WTC11 (cell line): Measurements from ENCODE around the gene HPX. TPM values are rescaled to one million over a fixed set of nuclear protein-coding genes. Genes with fewer than 3 reads are reported as not detected.
A peak's percentile ranks its signal among the peaks of the same experiment; 100 is the strongest.

Experiments used
- ATAC-seq: fragments of 200-7000 bp; cut with Tn5 transposase; 2 replicates; pipeline ENCODE4 v1.10.0; 2021; ENCODE audit warnings: mild to moderate bottlenecking, moderate library complexity
- CTCF ChIA-PET: fragments of 300-600 bp; sonication (Branson Sonifier 250); formaldehyde crosslinking; loops from one replicate; lab custom pipeline; 2021; ENCODE audit warnings: antibody characterized with exemption; lab: Charles Lee
- POLR2A ChIA-PET: fragments of 350-600 bp; sonication (Branson Sonifier 250); formaldehyde crosslinking; loops from one replicate; lab custom pipeline; 2021; ENCODE audit warnings: antibody characterized with exemption; lab: Charles Lee
- DNase-seq: peaks from one replicate; pipeline ENCODE4 v3.0.0; 2021; ENCODE audit warnings: low spot score
- H3K27ac Mint-ChIP-seq: 2 replicates; pipeline ENCODE4 v1.8.0; 2021; ENCODE audit warnings: mixed read lengths
- H3K27me3 Mint-ChIP-seq: 2 replicates; pipeline ENCODE4 v1.8.0; 2021; ENCODE audit warnings: low read depth, mild to moderate bottlenecking, moderate library complexity, mixed read lengths
- H3K36me3 Mint-ChIP-seq: 2 replicates; pipeline ENCODE4 v1.8.0; 2021; ENCODE audit warnings: mixed read lengths
- H3K4me1 Mint-ChIP-seq: 2 replicates; pipeline ENCODE4 v1.8.0; 2022; ENCODE audit warnings: mixed read lengths
- H3K4me3 Mint-ChIP-seq: 2 replicates; pipeline ENCODE4 v1.8.0; 2021; ENCODE audit warnings: mild to moderate bottlenecking, moderate library complexity, mixed read lengths
- H3K9me3 Mint-ChIP-seq: 2 replicates; pipeline ENCODE4 v1.8.0; 2021; ENCODE audit warnings: mixed read lengths
- AR ChIP-seq: fragments of 250-450 bp; sonication (Bioruptor Pico); IDR thresholded peaks from 2 replicates; pipeline ENCODE4 v1.9.0; 2021; ENCODE audit warnings: mild to moderate bottlenecking
- CBFB ChIP-seq: sonication (generic); formaldehyde crosslinking; IDR thresholded peaks from 2 replicates; pipeline ENCODE4 v1.8.1; 2022; ENCODE audit warnings: mild to moderate bottlenecking, low read depth, missing genetic modification reagents
- EMX1 ChIP-seq: fragments of 250-450 bp; sonication (Bioruptor Pico); IDR thresholded peaks from 2 replicates; pipeline ENCODE4 v1.8.0; 2021; ENCODE audit warnings: mild to moderate bottlenecking
- FOXK1 ChIP-seq: sonication (generic); formaldehyde crosslinking; IDR thresholded peaks from 2 replicates; pipeline ENCODE4 v1.8.0; 2022; ENCODE audit warnings: mild to moderate bottlenecking, moderate library complexity, missing genetic modification reagents
- GTF2I ChIP-seq: fragments of 250-450 bp; sonication (Bioruptor Pico); conservative IDR thresholded peaks from 2 replicates; pipeline ENCODE4 v1.4.0; 2021; ENCODE audit warnings: mild to moderate bottlenecking
- JUN ChIP-seq: sonication (generic); formaldehyde crosslinking; IDR thresholded peaks from 2 replicates; pipeline ENCODE4 v1.8.0; 2023; ENCODE audit warnings: mild to moderate bottlenecking, missing genetic modification reagents
- NFE2L1 ChIP-seq: sonication (generic); formaldehyde crosslinking; IDR thresholded peaks from 2 replicates; pipeline ENCODE4 v1.8.1; 2023; ENCODE audit warnings: missing genetic modification reagents
- NR1H2 ChIP-seq: sonication (generic); formaldehyde crosslinking; IDR thresholded peaks from 2 replicates; pipeline ENCODE4 v1.9.0; 2021; ENCODE audit warnings: mild to moderate bottlenecking, moderate library complexity, missing genetic modification reagents
- SP1 ChIP-seq: sonication (generic); formaldehyde crosslinking; conservative IDR thresholded peaks from 2 replicates; pipeline ENCODE4 v1.8.1; 2022; ENCODE audit warnings: missing genetic modification reagents
- ZNF425 ChIP-seq: fragments of 250-450 bp; sonication (Bioruptor Pico); conservative IDR thresholded peaks from 2 replicates; pipeline ENCODE4 v1.9.0; 2021; ENCODE audit warnings: mild to moderate bottlenecking
- total RNA-seq: library from RNA; stranded (reverse); gene quantifications from 3 replicates; pipeline ENCODE4 v1.2.3, GENCODE V29; 2021
- TF ChIP-seq, protein P1 (sequence below): fragments of 250-450 bp; sonication (Bioruptor Pico); IDR thresholded peaks from 2 replicates; pipeline ENCODE4 v1.9.0; 2021; ENCODE audit warnings: mild to moderate bottlenecking, borderline replicate concordance

The HPX gene
- total RNA-seq, 1 experiment from 2014 or later = 1.7 TPM

DNA sequence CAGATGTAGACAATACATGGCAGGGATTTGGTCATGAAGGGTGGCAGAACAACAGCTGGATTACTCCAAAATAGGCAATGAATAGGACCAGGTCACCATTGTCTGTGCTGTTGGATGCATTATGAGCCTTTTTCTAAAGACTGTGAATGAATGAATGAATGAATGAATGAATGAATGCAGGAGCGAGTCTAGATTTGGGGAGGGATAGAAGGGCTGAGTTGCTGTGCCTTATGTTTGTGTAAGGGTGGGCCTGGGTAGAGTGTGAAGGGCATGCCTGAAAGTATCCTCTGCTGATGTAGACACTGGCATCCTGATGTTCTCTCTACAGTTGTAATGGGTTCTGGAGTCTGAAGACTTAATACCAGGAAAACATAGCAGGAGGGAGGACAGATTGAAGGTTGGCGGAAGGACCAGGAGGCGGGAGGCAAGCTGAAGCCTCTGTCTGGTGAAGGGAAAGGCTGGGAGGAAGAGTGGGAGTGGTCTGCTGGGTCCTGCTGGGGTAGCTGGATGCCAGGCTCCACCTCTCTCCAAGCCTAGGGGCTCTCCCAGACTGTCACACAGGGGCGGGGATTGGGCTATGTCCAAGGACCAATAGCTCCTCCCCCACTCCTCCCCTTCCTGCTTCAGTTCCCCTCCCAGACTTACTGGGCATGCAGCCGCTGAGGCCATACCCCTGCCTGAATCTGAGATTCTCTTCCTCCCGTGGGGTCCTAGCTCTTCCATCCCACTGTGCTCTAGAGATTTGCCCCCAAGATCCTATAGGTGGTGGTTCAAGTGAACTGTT, 28.1 kb upstream of the HPX start:
- CTCF ChIA-PET = interaction anchor here (0.8 to 1.8 kb wide), 20 partner anchors 9 to 286 kb away, joined by 3 to 33 read pairs (median 4); partner anchors contain the start of genes APBB1, ARFIP2, MRPL17 and TIMM10B

GRCh38 chr11:6459099-6459450, 18.3 kb upstream of the HPX start:
- POLR2A ChIA-PET = interaction anchor here (0.6 kb wide), 1 partner anchor 12 kb away, joined by 3 read pairs; no protein-coding TSS in a partner anchor
- H3K4me3 Mint-ChIP-seq = no peak overlapping the region
- peaks cover 8% of the 10 kb centered on the region; the same call in 1 of the 2 replicates for H3K36me3 Mint-ChIP-seq
- no peaks in the 10 kb centered on the region for H3K27me3 Mint-ChIP-seq
- CTCF ChIA-PET = interaction anchor here (2.1 kb wide), 1 partner anchor 16 kb away, joined by 8 read pairs; no protein-coding TSS in a partner anchor
- no peaks in the 10 kb centered on the region for H3K9me3 Mint-ChIP-seq
- TF ChIP-seq EMX1 (no peak), AR (no peak), NR1H2 (no peak), SP1 (no peak), CBFB (CRISPR knock-in tag) (no peak), FOXK1 (CRISPR knock-in tag) (no peak)
- TF ChIP-seq, protein P1, sequence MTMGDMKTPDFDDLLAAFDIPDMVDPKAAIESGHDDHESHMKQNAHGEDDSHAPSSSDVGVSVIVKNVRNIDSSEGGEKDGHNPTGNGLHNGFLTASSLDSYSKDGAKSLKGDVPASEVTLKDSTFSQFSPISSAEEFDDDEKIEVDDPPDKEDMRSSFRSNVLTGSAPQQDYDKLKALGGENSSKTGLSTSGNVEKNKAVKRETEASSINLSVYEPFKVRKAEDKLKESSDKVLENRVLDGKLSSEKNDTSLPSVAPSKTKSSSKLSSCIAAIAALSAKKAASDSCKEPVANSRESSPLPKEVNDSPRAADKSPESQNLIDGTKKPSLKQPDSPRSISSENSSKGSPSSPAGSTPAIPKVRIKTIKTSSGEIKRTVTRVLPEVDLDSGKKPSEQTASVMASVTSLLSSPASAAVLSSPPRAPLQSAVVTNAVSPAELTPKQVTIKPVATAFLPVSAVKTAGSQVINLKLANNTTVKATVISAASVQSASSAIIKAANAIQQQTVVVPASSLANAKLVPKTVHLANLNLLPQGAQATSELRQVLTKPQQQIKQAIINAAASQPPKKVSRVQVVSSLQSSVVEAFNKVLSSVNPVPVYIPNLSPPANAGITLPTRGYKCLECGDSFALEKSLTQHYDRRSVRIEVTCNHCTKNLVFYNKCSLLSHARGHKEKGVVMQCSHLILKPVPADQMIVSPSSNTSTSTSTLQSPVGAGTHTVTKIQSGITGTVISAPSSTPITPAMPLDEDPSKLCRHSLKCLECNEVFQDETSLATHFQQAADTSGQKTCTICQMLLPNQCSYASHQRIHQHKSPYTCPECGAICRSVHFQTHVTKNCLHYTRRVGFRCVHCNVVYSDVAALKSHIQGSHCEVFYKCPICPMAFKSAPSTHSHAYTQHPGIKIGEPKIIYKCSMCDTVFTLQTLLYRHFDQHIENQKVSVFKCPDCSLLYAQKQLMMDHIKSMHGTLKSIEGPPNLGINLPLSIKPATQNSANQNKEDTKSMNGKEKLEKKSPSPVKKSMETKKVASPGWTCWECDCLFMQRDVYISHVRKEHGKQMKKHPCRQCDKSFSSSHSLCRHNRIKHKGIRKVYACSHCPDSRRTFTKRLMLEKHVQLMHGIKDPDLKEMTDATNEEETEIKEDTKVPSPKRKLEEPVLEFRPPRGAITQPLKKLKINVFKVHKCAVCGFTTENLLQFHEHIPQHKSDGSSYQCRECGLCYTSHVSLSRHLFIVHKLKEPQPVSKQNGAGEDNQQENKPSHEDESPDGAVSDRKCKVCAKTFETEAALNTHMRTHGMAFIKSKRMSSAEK (CRISPR knock-in tag) = no peak
- ATAC-seq (no peak), DNase-seq (no peak)
- no peak overlapping the region for H3K27ac Mint-ChIP-seq
- no peaks in the 10 kb centered on the region for H3K4me1 Mint-ChIP-seq

More for the DNA sequence above, 28.1 kb upstream of the HPX start:
- Mint-ChIP-seq H3K27ac (no peak overlapping the region), H3K27me3 (peaks cover 12% of the 10 kb centered on the region), H3K4me1 (peaks cover 7% of the 10 kb centered on the region), H3K4me3 (no peak overlapping the region), H3K36me3 (no peaks in the 10 kb centered on the region), H3K9me3 (no peaks in the 10 kb centered on the region)
- POLR2A ChIA-PET = interaction anchor here (0.7 to 1.4 kb wide), 3 partner anchors 13 to 215 kb away, joined by 3 to 15 read pairs (median 7); partner anchors contain the start of genes ARFIP2, MRPL17 and TIMM10B
- peak; percentile 99 for ATAC-seq
- TF ChIP-seq GTF2I (CRISPR knock-in tag) (no peak), NFE2L1 (0 out of 2 replicates have a peak, but pooled peaks have one; percentile 32), ZNF425 (no peak), JUN (CRISPR knock-in tag) (no peak)
- peak; percentile 96 for DNase-seq
